Parathyroid adenoma (tissue), 2 donors: Measurements from ENCODE around the gene GNG13.

Source experiments
- H2AFZ ChIP-seq: fragments of 300-600 bp; sonication (generic); one replicate; pipeline ENCODE4 v1.7.0; 2017; ENCODE audit warnings: antibody characterized with exemption, mild to moderate bottlenecking
- H3K27ac ChIP-seq: fragments of 300-600 bp; sonication (generic); one replicate; pipeline ENCODE4 v1.7.0; 2017
- H3K27me3 ChIP-seq: fragments of 300-600 bp; sonication (generic); one replicate; pipeline ENCODE4 v1.7.0; 2017; ENCODE audit warnings: low read length; ENCODE audit not compliant: control insufficient read depth, insufficient read depth
- H3K36me3 ChIP-seq: fragments of 300-600 bp; sonication (generic); one replicate; pipeline ENCODE4 v1.7.0; 2017; ENCODE audit warnings: low read length; ENCODE audit not compliant: control insufficient read depth, insufficient read depth
- H3K4me1 ChIP-seq: fragments of 300-600 bp; sonication (generic); one replicate; pipeline ENCODE4 v1.7.0; 2017; ENCODE audit warnings: control low read depth
- H3K4me2 ChIP-seq: fragments of 300-600 bp; sonication (generic); one replicate; pipeline ENCODE4 v1.7.0; 2017; ENCODE audit warnings: low read length
- H3K4me3 ChIP-seq: fragments of 300-600 bp; sonication (generic); one replicate; pipeline ENCODE4 v1.7.0; 2017; ENCODE audit warnings: low read depth, low read length
- H3K79me2 ChIP-seq: fragments of 300-600 bp; sonication (generic); one replicate; pipeline ENCODE4 v1.7.0; 2017; ENCODE audit warnings: control low read depth
- H3K9ac ChIP-seq: fragments of 300-600 bp; sonication (generic); one replicate; pipeline ENCODE4 v1.7.0; 2017; ENCODE audit warnings: mild to moderate bottlenecking
- H3K9me3 ChIP-seq: fragments of 300-600 bp; sonication (generic); one replicate; pipeline ENCODE4 v1.7.0; 2017; ENCODE audit warnings: low read length; ENCODE audit not compliant: control insufficient read depth
- CTCF ChIP-seq: fragments of 300-600 bp; sonication (generic); IDR thresholded peaks from one replicate; pipeline ENCODE4 v1.7.0; 2017; ENCODE audit warnings: antibody characterized with exemption, mild to moderate bottlenecking
- donor health status: primary hyperparathyroidism.

Gene GNG13

DNA sequence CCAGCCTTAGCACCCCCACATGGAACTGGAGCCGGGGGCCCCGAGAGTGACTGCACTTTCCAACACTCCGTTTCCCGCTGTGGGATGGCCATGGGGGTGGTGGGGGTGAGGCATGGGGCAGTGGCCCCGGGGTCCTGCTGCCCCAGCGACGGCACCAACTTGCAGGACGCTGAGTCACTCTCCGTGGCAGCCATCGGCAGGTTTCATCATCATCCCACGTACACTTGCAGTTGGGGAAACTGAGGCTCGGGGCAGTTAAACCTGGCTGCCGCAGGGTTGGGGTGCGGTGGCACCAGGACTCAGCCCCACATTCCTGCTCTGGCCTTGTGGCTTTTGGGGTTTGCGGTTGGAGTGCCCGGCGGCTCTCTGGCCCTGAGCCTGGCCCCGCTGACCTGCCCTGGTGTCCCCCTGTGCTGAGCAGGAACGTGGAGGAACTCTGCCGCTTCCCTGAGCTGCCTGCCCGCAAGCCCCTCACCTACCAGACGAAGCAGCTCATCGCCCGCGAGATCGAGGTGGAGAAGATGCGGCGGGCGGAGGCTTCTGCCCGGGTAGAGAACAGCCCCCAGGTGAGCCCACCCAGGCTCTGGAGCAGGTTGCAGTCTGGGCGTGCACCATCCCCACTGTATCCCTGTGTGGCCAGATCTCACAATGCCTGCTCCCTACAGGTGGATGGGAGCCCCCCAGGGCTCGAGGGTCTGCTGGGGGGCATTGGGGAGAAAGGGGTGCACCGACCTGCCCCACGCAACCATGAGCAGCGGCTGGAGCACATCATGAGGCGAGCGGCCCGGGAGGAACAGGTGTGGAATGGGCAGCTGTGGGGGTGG is 4.0 kb downstream of the GNG13 start:
- H3K9ac ChIP-seq, result no peak overlapping the region
- no peak overlapping the region for H3K27ac ChIP-seq
- no peaks in the 10 kb centered on the region for H3K79me2 ChIP-seq
- no peak for TF ChIP-seq CTCF
- no peaks in the 10 kb centered on the region for H3K4me1 ChIP-seq
- no peaks in the 10 kb centered on the region for H3K9me3 ChIP-seq
- H3K4me2 ChIP-seq, result no peak overlapping the region
- H2AFZ ChIP-seq, result no peak overlapping the region
- H3K27me3 ChIP-seq, result no peaks in the 10 kb centered on the region
- H3K4me3 ChIP-seq, result no peak overlapping the region
- no peaks in the 10 kb centered on the region for H3K36me3 ChIP-seq

DNA sequence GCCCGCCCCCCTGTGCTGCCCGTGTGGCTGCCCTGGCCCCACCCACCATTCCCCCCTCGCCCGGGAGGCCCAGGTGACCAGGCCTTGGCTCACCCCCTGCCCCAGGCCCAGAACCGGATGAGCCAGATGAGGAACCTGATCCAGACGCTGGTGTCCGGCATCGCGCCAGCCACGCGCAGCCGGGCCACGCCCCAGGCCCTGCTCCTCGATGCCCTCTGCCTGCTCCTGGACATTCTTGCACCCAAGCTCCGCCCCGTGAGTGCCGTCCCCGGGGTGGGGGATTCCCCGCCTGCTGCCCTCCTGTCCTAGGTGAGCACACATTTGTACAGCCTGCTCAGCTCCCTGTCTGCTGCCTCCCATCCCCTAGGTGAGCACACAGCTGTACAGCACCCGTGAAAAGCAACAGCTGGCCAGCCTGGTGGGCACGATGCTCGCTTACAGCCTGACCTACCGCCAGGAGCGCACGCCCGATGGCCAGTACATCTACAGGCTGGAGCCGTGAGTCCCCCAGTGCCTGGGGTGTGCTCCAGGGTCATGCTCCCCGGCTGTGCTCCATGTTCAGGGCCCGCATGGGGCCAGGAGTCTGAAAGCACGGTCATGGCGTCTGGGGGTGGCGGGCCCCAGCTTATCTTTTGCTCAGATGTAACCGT is 4.8 kb downstream of the GNG13 start:
- Histone ChIP-seq H3K36me3 (no peaks in the 10 kb centered on the region), H3K79me2 (no peaks in the 10 kb centered on the region), H3K27ac (no peak overlapping the region), H3K4me1 (no peaks in the 10 kb centered on the region), H3K9ac (no peak overlapping the region), H2AFZ (no peak overlapping the region), H3K4me3 (no peak overlapping the region), H3K27me3 (no peaks in the 10 kb centered on the region), H3K4me2 (no peak overlapping the region), H3K9me3 (no peaks in the 10 kb centered on the region)
- no peak for TF ChIP-seq CTCF

GRCh38 chr16:794853-795466 is 5.6 kb downstream of the GNG13 start:
- Histone ChIP-seq H3K27me3 (no peaks in the 10 kb centered on the region), H3K9ac (no peak overlapping the region), H3K27ac (no peak overlapping the region), H3K4me1 (no peaks in the 10 kb centered on the region), H3K9me3 (no peaks in the 10 kb centered on the region), H3K4me3 (no peak overlapping the region), H3K36me3 (no peaks in the 10 kb centered on the region), H3K4me2 (no peak overlapping the region), H2AFZ (no peak overlapping the region), H3K79me2 (no peaks in the 10 kb centered on the region)
- no peak for TF ChIP-seq CTCF

DNA sequence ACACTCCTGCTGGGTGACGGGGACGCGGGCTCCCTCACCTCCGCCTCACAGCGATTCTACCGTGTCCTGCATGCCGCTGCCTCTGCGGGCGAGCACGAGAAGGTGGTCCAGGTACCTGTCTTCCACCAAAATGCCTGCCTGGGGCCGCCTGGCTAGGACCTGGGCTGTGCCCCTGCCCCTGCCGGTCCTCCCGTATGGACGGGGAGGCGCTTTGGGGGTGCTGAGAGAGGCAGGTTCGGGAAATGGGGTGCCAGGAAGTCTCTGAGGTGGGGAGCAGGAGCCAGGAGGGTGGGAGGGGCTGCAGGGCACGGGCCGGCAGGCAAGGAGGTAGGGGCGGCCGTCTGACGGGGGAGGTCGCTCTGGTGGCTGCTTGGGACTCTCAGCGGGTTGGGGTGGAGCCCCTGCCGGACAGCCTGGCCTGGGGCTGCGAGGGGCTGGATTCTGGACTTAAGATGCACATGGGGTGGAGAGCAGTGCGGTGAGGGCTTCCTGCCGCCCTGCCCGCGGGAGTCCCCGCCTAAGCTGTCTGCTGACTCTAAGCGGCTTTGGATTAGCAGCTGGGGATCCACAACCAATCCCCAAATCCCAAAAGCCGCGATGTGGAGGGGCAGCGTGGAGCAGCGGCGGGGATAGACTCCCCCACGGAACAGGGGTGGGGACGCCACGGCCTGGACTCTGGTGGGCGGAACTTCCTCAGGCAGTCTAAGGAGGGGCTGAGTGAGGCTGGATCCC is 6.3 kb downstream of the GNG13 start:
- Histone ChIP-seq H3K9me3 (no peaks in the 10 kb centered on the region), H3K79me2 (no peaks in the 10 kb centered on the region), H3K9ac (no peak overlapping the region), H2AFZ (no peak overlapping the region), H3K4me2 (no peak overlapping the region), H3K27me3 (no peaks in the 10 kb centered on the region), H3K27ac (no peak overlapping the region), H3K4me3 (no peak overlapping the region), H3K4me1 (no peaks in the 10 kb centered on the region), H3K36me3 (no peaks in the 10 kb centered on the region)
- TF ChIP-seq CTCF, result no peak
